Tibial nerve (tissue), 4 donors: ENCODE measurements around the gene ATP12A.

Experiments
- CTCF ChIP-seq, 5 experiments: fragments of 200-600 bp in 3 of 5; fragments of 450-650 bp in 2 of 5; sonication (generic) in 3 of 5; IDR thresholded peaks; one replicate each; pipeline ENCODE4 v1.5.1; 2016 to 2019; ENCODE audit warnings: antibody characterized with exemption in 5 of 5, mild to moderate bottlenecking in 3 of 5, moderate library complexity in 2 of 5
- EP300 ChIP-seq, 2 donors: sonication (generic); formaldehyde crosslinking; IDR thresholded peaks; one replicate each; pipeline ENCODE4 v1.6.1; 2017; ENCODE audit warnings: antibody characterized with exemption in 2 of 2, mild to moderate bottlenecking in 1 of 2
- POLR2A ChIP-seq, 2 donors: fragments of 450-650 bp; IDR thresholded peaks; one replicate each; pipeline ENCODE4 v1.6.1; 2017; ENCODE audit warnings: antibody characterized with exemption in 2 of 2, mild to moderate bottlenecking in 2 of 2, moderate library complexity in 2 of 2

DNA sequence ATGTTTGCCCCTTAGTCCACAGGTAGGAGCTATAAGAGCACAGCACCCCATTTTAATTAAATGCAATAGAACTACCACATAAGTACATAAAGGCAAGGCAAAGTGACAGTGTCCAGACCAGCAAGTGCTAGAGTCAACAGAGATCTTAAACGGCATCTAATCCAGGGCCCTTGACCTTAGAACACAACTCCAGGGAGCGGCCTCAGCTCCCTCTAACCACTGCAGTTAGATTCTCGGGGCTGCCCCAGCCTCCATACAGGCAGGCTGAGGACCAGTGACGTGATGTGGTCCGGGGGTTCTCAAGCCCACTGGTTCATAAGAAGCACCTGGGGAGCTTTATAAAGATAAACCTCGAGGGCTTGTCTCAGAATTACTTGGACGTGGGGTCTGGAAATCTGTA is 10.0 kb upstream of the ATP12A start:
- TF ChIP-seq CTCF (IDR thresholded peaks at IDR 0.05) = no peak
- TF ChIP-seq POLR2A (IDR thresholded peaks at IDR 0.05) = no peak
- no peak for TF ChIP-seq EP300 (IDR thresholded peaks at IDR 0.05)
